ENCODE data around the gene ASAP2. TPM values are rescaled to one million over a fixed set of nuclear protein-coding genes. Genes with fewer than 3 reads are reported as not detected.

ASAP2 gene
- total RNA-seq, 2 experiments from 2014 or later: not detected

- no peak for DNase-seq
- no peaks in the 10 kb centered on the region for H3K4me1 Mint-ChIP-seq
- POLR2A ChIA-PET: no interaction called here
- H3K36me3 Mint-ChIP-seq: no peaks in the 10 kb centered on the region
- H3K27ac Mint-ChIP-seq: no peak overlapping the region
- ATAC-seq (ENCODE audit: low read depth): no peak
- no peak overlapping the region for H3K4me3 Mint-ChIP-seq
- H3K27me3 Mint-ChIP-seq: peaks cover 7% of the 10 kb centered on the region
- H3K9me3 Mint-ChIP-seq: no peaks in the 10 kb centered on the region
Observed at GRCh38 chr2:9342659-9343058, 136.0 kb downstream of the ASAP2 start.

- no peak overlapping the region for H3K27ac Mint-ChIP-seq
Observed at GRCh38 chr2:9343524-9343923, 136.9 kb downstream of the ASAP2 start.

GRCh38 chr2:9344434-9344833 lies 137.8 kb downstream of the ASAP2 start:
- no peak for DNase-seq
- Mint-ChIP-seq H3K9me3 (no peaks in the 10 kb centered on the region), H3K36me3 (no peaks in the 10 kb centered on the region), H3K4me1 (no peaks in the 10 kb centered on the region), H3K4me3 (no peak overlapping the region), H3K27ac (no peak overlapping the region), H3K27me3 (peaks cover 8% of the 10 kb centered on the region)
- ATAC-seq (ENCODE audit: low read depth): no peak
- POLR2A ChIA-PET: no interaction called here

More at GRCh38 chr2:9343524-9343923, 136.9 kb downstream of the ASAP2 start:
- H3K4me1 Mint-ChIP-seq: no peaks in the 10 kb centered on the region
- peaks cover 5% of the 10 kb centered on the region for H3K27me3 Mint-ChIP-seq
- H3K4me3 Mint-ChIP-seq: no peak overlapping the region
- DNase-seq (no peak), ATAC-seq (ENCODE audit: low read depth) (no peak)
- no peaks in the 10 kb centered on the region for H3K9me3 Mint-ChIP-seq
- POLR2A ChIA-PET: no interaction called here
- no peaks in the 10 kb centered on the region for H3K36me3 Mint-ChIP-seq

- H3K9me3 Mint-ChIP-seq: no peaks in the 10 kb centered on the region
- POLR2A ChIA-PET: no interaction called here
- H3K27me3 Mint-ChIP-seq: peaks cover 11% of the 10 kb centered on the region
- DNase-seq: no peak
- no peak overlapping the region for H3K4me3 Mint-ChIP-seq
- H3K4me1 Mint-ChIP-seq: no peaks in the 10 kb centered on the region
- ATAC-seq (ENCODE audit: low read depth): no peak
- H3K27ac Mint-ChIP-seq: no peak overlapping the region
- H3K36me3 Mint-ChIP-seq: no peaks in the 10 kb centered on the region
Observed at GRCh38 chr2:9345343-9345742, 138.7 kb downstream of the ASAP2 start.

GRCh38 chr2:9345997-9346396 lies 139.4 kb downstream of the ASAP2 start:
- no peaks in the 10 kb centered on the region for H3K4me1 Mint-ChIP-seq
- DNase-seq (no peak), ATAC-seq (ENCODE audit: low read depth) (no peak)
- no peak overlapping the region for H3K4me3 Mint-ChIP-seq
- H3K27me3 Mint-ChIP-seq: peaks cover 14% of the 10 kb centered on the region
- H3K36me3 Mint-ChIP-seq: no peaks in the 10 kb centered on the region
- POLR2A ChIA-PET: no interaction called here
- no peak overlapping the region for H3K27ac Mint-ChIP-seq
- no peaks in the 10 kb centered on the region for H3K9me3 Mint-ChIP-seq

- no peak overlapping the region for H3K27ac Mint-ChIP-seq
- H3K36me3 Mint-ChIP-seq: no peaks in the 10 kb centered on the region
- H3K9me3 Mint-ChIP-seq: no peaks in the 10 kb centered on the region
- DNase-seq: no peak
- no peaks in the 10 kb centered on the region for H3K4me1 Mint-ChIP-seq
- POLR2A ChIA-PET: no interaction called here
- peaks cover 14% of the 10 kb centered on the region for H3K27me3 Mint-ChIP-seq
- H3K4me3 Mint-ChIP-seq: no peak overlapping the region
- no peak for ATAC-seq (ENCODE audit: low read depth)
Observed at GRCh38 chr2:9346885-9347284, 140.3 kb downstream of the ASAP2 start.

GRCh38 chr2:9347411-9347881 lies 140.8 kb downstream of the ASAP2 start:
- H3K36me3 Mint-ChIP-seq: no peaks in the 10 kb centered on the region
- H3K4me3 Mint-ChIP-seq: no peak overlapping the region
- H3K27ac Mint-ChIP-seq: no peak overlapping the region
- H3K27me3 Mint-ChIP-seq: peaks cover 14% of the 10 kb centered on the region
- DNase-seq: no peak
- no peaks in the 10 kb centered on the region for H3K9me3 Mint-ChIP-seq
- no peaks in the 10 kb centered on the region for H3K4me1 Mint-ChIP-seq
- no peak for ATAC-seq (ENCODE audit: low read depth)
- POLR2A ChIA-PET: no interaction called here

- DNase-seq: no peak
- Mint-ChIP-seq H3K4me3 (no peak overlapping the region), H3K27ac (no peak overlapping the region), H3K9me3 (no peaks in the 10 kb centered on the region), H3K27me3 (peaks cover 33% of the 10 kb centered on the region), H3K4me1 (no peaks in the 10 kb centered on the region), H3K36me3 (no peaks in the 10 kb centered on the region)
- POLR2A ChIA-PET: no interaction called here
- no peak for ATAC-seq (ENCODE audit: low read depth)
Observed at GRCh38 chr2:9354318-9354717, 147.7 kb downstream of the ASAP2 start.

- Mint-ChIP-seq H3K27me3 (peaks cover 40% of the 10 kb centered on the region), H3K36me3 (no peaks in the 10 kb centered on the region), H3K27ac (no peak overlapping the region), H3K4me3 (no peak overlapping the region), H3K9me3 (no peaks in the 10 kb centered on the region), H3K4me1 (no peaks in the 10 kb centered on the region)
- no peak for DNase-seq
- ATAC-seq (ENCODE audit: low read depth): no peak
- POLR2A ChIA-PET: no interaction called here
Observed at GRCh38 chr2:9355270-9355669, 148.7 kb downstream of the ASAP2 start.

- DNase-seq: no peak
- Mint-ChIP-seq H3K9me3 (no peaks in the 10 kb centered on the region), H3K36me3 (no peaks in the 10 kb centered on the region), H3K27me3 (peaks cover 39% of the 10 kb centered on the region), H3K4me3 (no peak overlapping the region), H3K27ac (no peak overlapping the region), H3K4me1 (no peaks in the 10 kb centered on the region)
- no peak for ATAC-seq (ENCODE audit: low read depth)
- POLR2A ChIA-PET: no interaction called here
Observed at GRCh38 chr2:9355716-9356115, 149.1 kb downstream of the ASAP2 start.

GRCh38 chr2:9356261-9356660 lies 149.6 kb downstream of the ASAP2 start:
- H3K27me3 Mint-ChIP-seq: peaks cover 39% of the 10 kb centered on the region
- ATAC-seq (ENCODE audit: low read depth): no peak

GRCh38 chr2:9358846-9359245 lies 152.2 kb downstream of the ASAP2 start:
- POLR2A ChIA-PET: no interaction called here
- DNase-seq: no peak

More at GRCh38 chr2:9356261-9356660, 149.6 kb downstream of the ASAP2 start:
- POLR2A ChIA-PET: no interaction called here
- DNase-seq: no peak
- H3K36me3 Mint-ChIP-seq: no peaks in the 10 kb centered on the region
- no peak overlapping the region for H3K27ac Mint-ChIP-seq
- H3K4me1 Mint-ChIP-seq: no peaks in the 10 kb centered on the region
- H3K9me3 Mint-ChIP-seq: no peaks in the 10 kb centered on the region
- no peak overlapping the region for H3K4me3 Mint-ChIP-seq

GRCh38 chr2:9359463-9359862 lies 152.9 kb downstream of the ASAP2 start:
- Mint-ChIP-seq H3K9me3 (no peaks in the 10 kb centered on the region), H3K36me3 (no peaks in the 10 kb centered on the region), H3K27ac (no peak overlapping the region), H3K4me3 (no peak overlapping the region), H3K4me1 (no peaks in the 10 kb centered on the region), H3K27me3 (peaks cover 38% of the 10 kb centered on the region)
- DNase-seq: no peak
- no peak for ATAC-seq (ENCODE audit: low read depth)
- POLR2A ChIA-PET: no interaction called here

More at GRCh38 chr2:9358846-9359245, 152.2 kb downstream of the ASAP2 start:
- no peak overlapping the region for H3K4me3 Mint-ChIP-seq
- no peaks in the 10 kb centered on the region for H3K4me1 Mint-ChIP-seq
- H3K27me3 Mint-ChIP-seq: peaks cover 42% of the 10 kb centered on the region
- no peaks in the 10 kb centered on the region for H3K9me3 Mint-ChIP-seq
- no peak for ATAC-seq (ENCODE audit: low read depth)
- H3K36me3 Mint-ChIP-seq: no peaks in the 10 kb centered on the region
- no peak overlapping the region for H3K27ac Mint-ChIP-seq

GRCh38 chr2:9360110-9360509 lies 153.5 kb downstream of the ASAP2 start:
- H3K27ac Mint-ChIP-seq: no peak overlapping the region
- DNase-seq (no peak), ATAC-seq (ENCODE audit: low read depth) (no peak)
- no peaks in the 10 kb centered on the region for H3K9me3 Mint-ChIP-seq
- POLR2A ChIA-PET: no interaction called here
- no peak overlapping the region for H3K4me3 Mint-ChIP-seq
- H3K36me3 Mint-ChIP-seq: no peaks in the 10 kb centered on the region
- H3K27me3 Mint-ChIP-seq: peaks cover 40% of the 10 kb centered on the region
- no peaks in the 10 kb centered on the region for H3K4me1 Mint-ChIP-seq

GRCh38 chr2:9360701-9361100 lies 154.1 kb downstream of the ASAP2 start:
- DNase-seq (no peak), ATAC-seq (ENCODE audit: low read depth) (no peak)
- POLR2A ChIA-PET: no interaction called here
- H3K4me1 Mint-ChIP-seq: no peaks in the 10 kb centered on the region
- H3K36me3 Mint-ChIP-seq: no peaks in the 10 kb centered on the region
- no peaks in the 10 kb centered on the region for H3K9me3 Mint-ChIP-seq
- H3K4me3 Mint-ChIP-seq: no peak overlapping the region
- H3K27ac Mint-ChIP-seq: no peak overlapping the region
- peaks cover 39% of the 10 kb centered on the region for H3K27me3 Mint-ChIP-seq
